B cell (primary cell): ENCODE data around the gene IMPDH2.

Experiments
- CTCF ChIP-seq: fragments of 200-600 bp; IDR thresholded peaks from one replicate; pipeline ENCODE4 v1.8.0; 2022; ENCODE audit warnings: antibody characterized with exemption, mild to moderate bottlenecking
- EZH2 ChIP-seq: IDR thresholded peaks from 2 replicates; pipeline ENCODE4 v1.6.1; 2012; ENCODE audit warnings: borderline replicate concordance, low read depth, mild to moderate bottlenecking, moderate library complexity, low read length; ENCODE audit not compliant: insufficient read depth, poor library complexity, severe bottlenecking

DNA sequence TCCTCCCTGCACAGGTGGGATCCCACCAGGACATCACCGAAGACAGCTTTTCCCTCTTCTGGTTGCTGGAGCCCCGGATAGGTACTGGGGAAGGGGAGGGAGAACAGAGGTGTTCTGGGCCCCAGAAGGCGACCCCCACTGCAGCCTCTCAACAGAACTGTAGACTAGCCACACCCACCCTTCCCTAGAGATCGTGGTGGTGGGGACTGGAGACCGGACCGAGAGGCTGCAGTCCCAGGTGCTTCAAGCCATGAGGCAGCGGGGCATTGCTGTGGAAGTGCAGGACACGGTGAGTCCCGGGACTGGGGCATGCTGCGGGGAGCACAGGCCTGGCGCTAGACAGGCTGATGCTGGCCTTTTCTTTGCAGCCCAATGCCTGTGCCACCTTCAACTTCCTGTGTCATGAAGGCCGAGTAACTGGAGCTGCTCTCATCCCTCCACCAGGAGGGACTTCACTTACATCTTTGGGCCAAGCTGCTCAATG, 6.5 kb downstream of the IMPDH2 start:
- TF ChIP-seq CTCF, result no peak
- TF ChIP-seq EZH2, result no peak
